OCI-LY7 (cell line): Measurements from ENCODE around the gene DDX54. TPM values are rescaled to one million over a fixed set of nuclear protein-coding genes. Genes with fewer than 3 reads are reported as not detected.

Source experiments
- BruUV-seq: library from RNA; stranded (reverse); fragments of 400-500 nt; replicated peaks from 2 replicates; lab custom pipeline; 2021; lab: Mats Ljungman, UMichigan
- CTCF ChIA-PET: fragments of 300-600 bp; sonication (Branson Sonifier 250); formaldehyde crosslinking; loops from one replicate; lab custom pipeline; 2022; ENCODE audit warnings: antibody characterized with exemption; ENCODE audit not compliant: unreplicated experiment; lab: Charles Lee
- POLR2A ChIA-PET: fragments of 300-600 bp; sonication (Branson Sonifier 250); formaldehyde crosslinking; loops from one replicate; lab custom pipeline; 2022; ENCODE audit warnings: antibody characterized with exemption; lab: Charles Lee
- DNase-seq: peaks from one replicate; pipeline ENCODE4 v3.0.0-alpha.2; 2015; ENCODE audit warnings: low spot score
- H2AFZ ChIP-seq: fragments of 200-600 bp; sonication (generic), shearing (Covaris generic); 2 replicates; pipeline ENCODE4 v1.6.1; 2014; ENCODE audit warnings: mild to moderate bottlenecking, antibody characterized with exemption, low read length, moderate library complexity
- H3K27ac ChIP-seq: fragments of 200-600 bp; sonication (generic); 2 replicates; pipeline ENCODE4 v1.5.1; 2014; ENCODE audit warnings: mixed run types, low read depth, mild to moderate bottlenecking, moderate library complexity, low read length, inconsistent platforms; ENCODE audit not compliant: poor library complexity, severe bottlenecking
- H3K36me3 ChIP-seq: fragments of 200-600 bp; sonication (generic); 2 replicates; pipeline ENCODE4 v1.6.1; 2014; ENCODE audit warnings: mild to moderate bottlenecking, antibody characterized with exemption, low read length, moderate library complexity, mixed read lengths; ENCODE audit not compliant: insufficient read depth
- H3K4me1 ChIP-seq: fragments of 200-600 bp; sonication (generic); 2 replicates; pipeline ENCODE4 v1.5.1; 2014; ENCODE audit warnings: mild to moderate bottlenecking, low read length; ENCODE audit not compliant: insufficient read depth, poor library complexity, severe bottlenecking
- H3K4me2 ChIP-seq: fragments of 200-600 bp; sonication (generic); 2 replicates; pipeline ENCODE4 v1.6.1; 2014; ENCODE audit warnings: mild to moderate bottlenecking, low read length
- H3K4me3 ChIP-seq: fragments of 200-600 bp; sonication (generic); 2 replicates; pipeline ENCODE4 v1.5.1; 2014; ENCODE audit warnings: mild to moderate bottlenecking, low read depth, low read length; ENCODE audit not compliant: poor library complexity, severe bottlenecking
- H3K79me2 ChIP-seq: fragments of 200-600 bp; sonication (generic); 2 replicates; pipeline ENCODE4 v1.6.1; 2016; ENCODE audit warnings: low read depth, mild to moderate bottlenecking, low read length, moderate library complexity, mixed read lengths; ENCODE audit not compliant: insufficient read depth
- H3K9me2 ChIP-seq: fragments of 200-600 bp; sonication (generic); 2 replicates; pipeline ENCODE4 v1.6.1; 2016; ENCODE audit warnings: mild to moderate bottlenecking, low read length, mixed read lengths; ENCODE audit not compliant: insufficient read depth
- H3K9me3 ChIP-seq: fragments of 200-600 bp; sonication (generic); 2 replicates; pipeline ENCODE4 v1.6.1; 2014; ENCODE audit warnings: mild to moderate bottlenecking, mixed run types, low read length, mixed read lengths
- H4K20me1 ChIP-seq: fragments of 200-600 bp; sonication (generic); 2 replicates; pipeline ENCODE4 v1.6.1; 2014; ENCODE audit warnings: mild to moderate bottlenecking, antibody characterized with exemption, low read length, moderate library complexity, mixed read lengths; ENCODE audit not compliant: insufficient read depth
- EZH2phosphoT487 ChIP-seq: fragments of 200-600 bp; sonication (generic); IDR thresholded peaks from 2 replicates; pipeline ENCODE4 v1.6.1; 2018; ENCODE audit warnings: low read depth, borderline replicate concordance, mild to moderate bottlenecking, mixed run types, antibody characterized with exemption, low read length, moderate library complexity, mixed read lengths
- intact Hi-C: fragments of 100-400 bp; cut with micrococcal nuclease; formaldehyde crosslinking; loops from one replicate; pipeline ENCODE4 v1.10.0; 2022; ENCODE audit not compliant: unreplicated experiment
- total RNA-seq, 2 experiments: library from RNA; depleted of rRNA in 1 of 2; stranded (reverse); fragments of >200 nt in 1 of 2; shearing (Covaris generic) in 1 of 2; gene quantifications; 2 replicates each; pipeline ENCODE4 v1.2.3, GENCODE V29; 2014 to 2022
- TF ChIP-seq, protein P1 (sequence below): fragments of 200-600 bp; sonication (generic); conservative IDR thresholded peaks from 2 replicates; pipeline ENCODE4 v1.5.1; 2014; ENCODE audit warnings: mild to moderate bottlenecking, antibody characterized with exemption, low read length, moderate library complexity, mixed read lengths

DDX54 gene
- total RNA-seq, 2 experiments from 2014 or later = 87.2 to 145 TPM

GRCh38 chr12:113184098-113184899, 979 bp downstream of the DDX54 start:
- CTCF ChIA-PET = interaction anchor here (0.5 to 0.8 kb wide), 2 partner anchors 10 to 29 kb away, joined by 3 to 4 read pairs; no protein-coding TSS in a partner anchor
- no TSS peak for BruUV-seq

DNA sequence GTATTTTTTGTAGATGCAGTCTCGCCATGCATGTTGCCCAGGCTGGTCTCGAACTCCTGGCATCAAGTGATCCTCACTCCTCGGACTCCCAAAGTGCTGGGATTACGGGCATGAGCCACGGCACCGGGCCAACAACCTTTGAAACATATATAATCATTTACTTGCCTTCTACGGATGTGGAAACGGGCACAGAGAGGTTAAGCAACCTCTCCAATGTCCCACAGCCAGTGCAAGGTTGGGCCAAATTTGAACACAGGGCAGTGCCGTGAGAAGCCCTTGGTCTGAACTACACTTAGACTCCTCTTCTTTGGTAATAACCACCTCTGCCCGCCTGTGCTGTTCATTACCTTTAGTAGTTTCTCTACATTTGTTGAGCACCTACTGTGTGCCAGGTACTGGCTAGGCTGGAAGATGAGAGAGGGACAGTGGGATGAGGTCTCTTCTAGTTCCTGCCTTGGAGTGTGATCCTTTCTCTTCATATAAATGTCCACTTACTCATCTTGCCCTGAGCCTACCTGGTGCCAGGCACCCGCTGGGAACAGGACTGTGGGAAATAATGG, 2.2 kb downstream of the DDX54 start:
- H3K36me3 ChIP-seq = peaks cover 68% of the 10 kb centered on the region
- H3K9me3 ChIP-seq = no peaks in the 10 kb centered on the region
- peak overlapping the region; percentile 92 for H3K4me3 ChIP-seq
- CTCF ChIA-PET = no interaction called here
- no TSS peak for BruUV-seq
- H3K4me2 ChIP-seq = peak overlapping the region; percentile 92
- H3K9me2 ChIP-seq = no peaks in the 10 kb centered on the region
- no peak for TF ChIP-seq EZH2phosphoT487
- TF ChIP-seq, protein P1, sequence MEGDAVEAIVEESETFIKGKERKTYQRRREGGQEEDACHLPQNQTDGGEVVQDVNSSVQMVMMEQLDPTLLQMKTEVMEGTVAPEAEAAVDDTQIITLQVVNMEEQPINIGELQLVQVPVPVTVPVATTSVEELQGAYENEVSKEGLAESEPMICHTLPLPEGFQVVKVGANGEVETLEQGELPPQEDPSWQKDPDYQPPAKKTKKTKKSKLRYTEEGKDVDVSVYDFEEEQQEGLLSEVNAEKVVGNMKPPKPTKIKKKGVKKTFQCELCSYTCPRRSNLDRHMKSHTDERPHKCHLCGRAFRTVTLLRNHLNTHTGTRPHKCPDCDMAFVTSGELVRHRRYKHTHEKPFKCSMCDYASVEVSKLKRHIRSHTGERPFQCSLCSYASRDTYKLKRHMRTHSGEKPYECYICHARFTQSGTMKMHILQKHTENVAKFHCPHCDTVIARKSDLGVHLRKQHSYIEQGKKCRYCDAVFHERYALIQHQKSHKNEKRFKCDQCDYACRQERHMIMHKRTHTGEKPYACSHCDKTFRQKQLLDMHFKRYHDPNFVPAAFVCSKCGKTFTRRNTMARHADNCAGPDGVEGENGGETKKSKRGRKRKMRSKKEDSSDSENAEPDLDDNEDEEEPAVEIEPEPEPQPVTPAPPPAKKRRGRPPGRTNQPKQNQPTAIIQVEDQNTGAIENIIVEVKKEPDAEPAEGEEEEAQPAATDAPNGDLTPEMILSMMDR = no peak
- peaks cover 12% of the 10 kb centered on the region; the same call in 1 of the 2 replicates for H4K20me1 ChIP-seq
- DNase-seq = no peak
- no peak overlapping the region for H3K27ac ChIP-seq
- H2AFZ ChIP-seq = no peak overlapping the region
- peaks cover 40% of the 10 kb centered on the region for H3K4me1 ChIP-seq
- intact Hi-C loops = no loop called here
- POLR2A ChIA-PET = interaction anchor here (0.7 to 4.6 kb wide), 2 partner anchors 9 to 36 kb away, joined by 5 to 20 read pairs; no protein-coding TSS in a partner anchor
- H3K79me2 ChIP-seq = peaks cover 68% of the 10 kb centered on the region

More at GRCh38 chr12:113184098-113184899, 979 bp downstream of the DDX54 start:
- H4K20me1 ChIP-seq = peaks cover 12% of the 10 kb centered on the region; the same call in 1 of the 2 replicates
- no peak for TF ChIP-seq EZH2phosphoT487
- TF ChIP-seq, protein P1 = no peak; the same call in 1 of the 2 replicates
- H3K27ac ChIP-seq = peak overlapping the region; percentile 86
- H3K79me2 ChIP-seq = peaks cover 80% of the 10 kb centered on the region
- peaks cover 43% of the 10 kb centered on the region for H3K4me1 ChIP-seq
- DNase-seq = no peak
- peaks cover 67% of the 10 kb centered on the region for H3K36me3 ChIP-seq
- H3K9me2 ChIP-seq = no peaks in the 10 kb centered on the region
- intact Hi-C loops = no loop called here
- peak overlapping the region; percentile 92 for H3K4me3 ChIP-seq
- H2AFZ ChIP-seq = no peak overlapping the region; the same call in 1 of the 2 replicates
- peak overlapping the region; percentile 92 for H3K4me2 ChIP-seq
- POLR2A ChIA-PET = interaction anchor here (0.6 to 4.6 kb wide), 6 partner anchors 10 to 45 kb away, joined by 3 to 24 read pairs (median 4); partner anchors contain the start of gene TPCN1
- no peaks in the 10 kb centered on the region for H3K9me3 ChIP-seq
